HG03135 (cell line): ENCODE results near the gene CIB4.

Experiments
- ATAC-seq: cut with Tn5 transposase; IDR thresholded peaks from one replicate; pipeline ENCODE4 v1.9.1; 2021; ENCODE audit warnings: mild to moderate bottlenecking, moderate library complexity; ENCODE audit not compliant: unreplicated experiment

The CIB4 gene

GRCh38 chr2:26626606-26627005 lies 14.6 kb downstream of the CIB4 start:
- no peak for ATAC-seq

- no peak for ATAC-seq
Observed at GRCh38 chr2:26623541-26624495, 17.3 kb downstream of the CIB4 start.

GRCh38 chr2:26621469-26622199 lies 19.5 kb downstream of the CIB4 start:
- no peak for ATAC-seq

GRCh38 chr2:26620031-26620605 lies 21.0 kb downstream of the CIB4 start:
- no peak for ATAC-seq

GRCh38 chr2:26619521-26619951 lies 21.6 kb downstream of the CIB4 start:
- ATAC-seq, result no peak

GRCh38 chr2:26619096-26619495 lies 22.1 kb downstream of the CIB4 start:
- ATAC-seq, result no peak

- ATAC-seq, result no peak
Observed at GRCh38 chr2:26618611-26619010, 22.6 kb downstream of the CIB4 start.

GRCh38 chr2:26617588-26618083 lies 23.5 kb downstream of the CIB4 start:
- no peak for ATAC-seq

- ATAC-seq, result no peak
Observed at GRCh38 chr2:26616706-26617587, 24.2 kb downstream of the CIB4 start.

- no peak for ATAC-seq
Observed at GRCh38 chr2:26615860-26616705, 25.1 kb downstream of the CIB4 start.

GRCh38 chr2:26615336-26615859 lies 25.8 kb downstream of the CIB4 start:
- no peak for ATAC-seq

- ATAC-seq, result no peak
Observed at GRCh38 chr2:26614216-26615138, 26.7 kb downstream of the CIB4 start.

GRCh38 chr2:26613241-26614215 lies 27.6 kb downstream of the CIB4 start:
- ATAC-seq, result no peak

- ATAC-seq, result no peak
Observed at GRCh38 chr2:26612522-26613240, 28.5 kb downstream of the CIB4 start.

- ATAC-seq, result no peak
Observed at GRCh38 chr2:26612034-26612433, 29.1 kb downstream of the CIB4 start.
